Calu3 (cell line): Measurements from ENCODE around the gene IGSF3. TPM values are rescaled to one million over a fixed set of nuclear protein-coding genes. Genes with fewer than 3 reads are reported as not detected.
A peak's percentile ranks its signal among the peaks of the same experiment; 100 is the strongest.

ENCODE experiments used
- BruUV-seq: library from RNA; stranded (reverse); fragments of 400-500 nt; replicated peaks from 2 replicates; lab custom pipeline; 2021; lab: Mats Ljungman, UMichigan
- CTCF ChIA-PET: fragments of 300-600 bp; sonication (Branson Sonifier 250); formaldehyde crosslinking; loops from one replicate; lab custom pipeline; 2022; ENCODE audit warnings: antibody characterized with exemption; lab: Charles Lee
- DNase-seq: peaks from one replicate; pipeline ENCODE4 v3.0.0; 2022
- H3K27ac Mint-ChIP-seq: one replicate; pipeline ENCODE4 v1.8.0; 2022; ENCODE audit warnings: mixed read lengths; ENCODE audit not compliant: unreplicated experiment
- H3K27me3 Mint-ChIP-seq: one replicate; pipeline ENCODE4 v1.8.0; 2022; ENCODE audit warnings: mixed read lengths; ENCODE audit not compliant: unreplicated experiment
- H3K36me3 Mint-ChIP-seq: one replicate; pipeline ENCODE4 v1.8.0; 2022; ENCODE audit warnings: mild to moderate bottlenecking, moderate library complexity, mixed read lengths; ENCODE audit not compliant: insufficient read depth, unreplicated experiment
- H3K4me1 Mint-ChIP-seq: one replicate; pipeline ENCODE4 v1.8.0; 2022; ENCODE audit warnings: mild to moderate bottlenecking, low read depth, mixed read lengths; ENCODE audit not compliant: unreplicated experiment
- H3K4me3 Mint-ChIP-seq: one replicate; pipeline ENCODE4 v1.8.0; 2022; ENCODE audit warnings: mild to moderate bottlenecking, low read depth, moderate library complexity, mixed read lengths; ENCODE audit not compliant: unreplicated experiment
- H3K9me3 Mint-ChIP-seq: one replicate; pipeline ENCODE4 v1.8.0; 2022; ENCODE audit warnings: low read depth, mixed read lengths; ENCODE audit not compliant: unreplicated experiment
- CTCF ChIP-seq: fragments of 200-600 bp; IDR thresholded peaks from one replicate; pipeline ENCODE4 v1.8.0; 2022; ENCODE audit warnings: antibody characterized with exemption; ENCODE audit not compliant: unreplicated experiment
- intact Hi-C: fragments of 100-400 bp; cut with micrococcal nuclease; formaldehyde crosslinking; loops from one replicate; pipeline ENCODE4 v1.10.0; 2022; ENCODE audit not compliant: unreplicated experiment
- total RNA-seq: library from RNA; stranded (reverse); gene quantifications from 2 replicates; pipeline ENCODE4 v1.2.3, GENCODE V29; 2022

The IGSF3 gene
- total RNA-seq, 1 experiment from 2014 or later: 15.3 TPM

- BruUV-seq: no TSS peak
- DNase-seq: no peak
- intact Hi-C loops: loop anchor here (5.0 kb wide), 1 partner anchor 239 kb away; no protein-coding TSS in a partner anchor
- Mint-ChIP-seq H3K36me3 (no peaks in the 10 kb centered on the region), H3K27me3 (no peaks in the 10 kb centered on the region), H3K9me3 (no peaks in the 10 kb centered on the region), H3K4me3 (no peak overlapping the region), H3K27ac (no peak overlapping the region), H3K4me1 (peaks cover 6% of the 10 kb centered on the region)
- CTCF ChIA-PET: no interaction called here
- no peak for TF ChIP-seq CTCF
Observed at GRCh38 chr1:116577759-116578314, 89.7 kb downstream of the IGSF3 start.

GRCh38 chr1:116574581-116575291 lies 92.8 kb downstream of the IGSF3 start:
- CTCF ChIA-PET: interaction anchor here (0.6 to 1.1 kb wide), 6 partner anchors 18 to 148 kb away, joined by 3 to 11 read pairs (median 3); no protein-coding TSS in a partner anchor
- Mint-ChIP-seq H3K36me3 (peaks cover 23% of the 10 kb centered on the region), H3K4me3 (no peak overlapping the region), H3K9me3 (no peaks in the 10 kb centered on the region), H3K4me1 (peaks cover 17% of the 10 kb centered on the region), H3K27me3 (no peaks in the 10 kb centered on the region), H3K27ac (no peak overlapping the region)
- no TSS peak for BruUV-seq
- intact Hi-C loops: loop anchor here (1.0 to 5.0 kb wide), 4 partner anchors 98 to 483 kb away; no protein-coding TSS in a partner anchor
- TF ChIP-seq CTCF: peak; percentile 41
- peak; percentile 50 for DNase-seq

GRCh38 chr1:116573431-116574095 lies 94.0 kb downstream of the IGSF3 start:
- no peak for DNase-seq
- BruUV-seq: no TSS peak
- no peaks in the 10 kb centered on the region for H3K9me3 Mint-ChIP-seq
- TF ChIP-seq CTCF: no peak
- intact Hi-C loops: loop anchor here (1.0 to 5.0 kb wide), 3 partner anchors 99 to 484 kb away; no protein-coding TSS in a partner anchor
- H3K4me1 Mint-ChIP-seq: peaks cover 29% of the 10 kb centered on the region
- CTCF ChIA-PET: no interaction called here
- peaks cover 33% of the 10 kb centered on the region for H3K36me3 Mint-ChIP-seq
- H3K27me3 Mint-ChIP-seq: no peaks in the 10 kb centered on the region
- no peak overlapping the region for H3K4me3 Mint-ChIP-seq
- no peak overlapping the region for H3K27ac Mint-ChIP-seq

- CTCF ChIA-PET: no interaction called here
- Mint-ChIP-seq H3K27me3 (no peaks in the 10 kb centered on the region), H3K27ac (no peak overlapping the region), H3K4me3 (no peak overlapping the region), H3K36me3 (peaks cover 34% of the 10 kb centered on the region), H3K4me1 (peaks cover 36% of the 10 kb centered on the region), H3K9me3 (no peaks in the 10 kb centered on the region)
- no peak for TF ChIP-seq CTCF
- no peak for DNase-seq
- no TSS peak for BruUV-seq
- intact Hi-C loops: loop anchor here (5.0 kb wide), 2 partner anchors 149 to 484 kb away; no protein-coding TSS in a partner anchor
Observed at GRCh38 chr1:116572771-116573430, 94.6 kb downstream of the IGSF3 start.
